Epithelial cell of proximal tubule (primary cell): ENCODE measurements around the gene ANKRD44. TPM values are rescaled to one million over a fixed set of nuclear protein-coding genes. Genes with fewer than 3 reads are reported as not detected.

Source experiments
- DNase-seq: peaks from one replicate; pipeline ENCODE4 v3.0.0-alpha.2; 2011; ENCODE audit warnings: low read depth
- H3K4me3 ChIP-seq: 2 replicates; pipeline ENCODE4 v1.5.1; 2011; ENCODE audit warnings: low read depth, mild to moderate bottlenecking, low read length
- CTCF ChIP-seq: conservative IDR thresholded peaks from 2 replicates; pipeline ENCODE4 v1.5.1; 2012; ENCODE audit warnings: low read depth, mild to moderate bottlenecking, low read length
- total RNA-seq: library from RNA; depleted of rRNA; stranded (reverse); fragments of >200 nt; gene quantifications from 2 replicates; pipeline ENCODE4 v1.2.3, GENCODE V29; 2015

ANKRD44 gene
- total RNA-seq, 1 donor from 2014 or later, result 1.7 TPM

GRCh38 chr2:197131558-197131855, 179.1 kb downstream of the ANKRD44 start:
- no peak for TF ChIP-seq CTCF
- no peak overlapping the region for H3K4me3 ChIP-seq
- DNase-seq, result no peak

GRCh38 chr2:197130318-197130717, 180.3 kb downstream of the ANKRD44 start:
- DNase-seq, result no peak
- TF ChIP-seq CTCF, result no peak
- H3K4me3 ChIP-seq, result no peak overlapping the region

- no peak overlapping the region for H3K4me3 ChIP-seq
- no peak for DNase-seq
- no peak for TF ChIP-seq CTCF
These were observed 181.7 kb downstream of the ANKRD44 start for GRCh38 chr2:197128897-197129296.

- no peak for TF ChIP-seq CTCF
- no peak for DNase-seq
- no peak overlapping the region for H3K4me3 ChIP-seq
These were observed 182.5 kb downstream of the ANKRD44 start for GRCh38 chr2:197128126-197128525.

GRCh38 chr2:197126630-197127352, 183.8 kb downstream of the ANKRD44 start:
- TF ChIP-seq CTCF, result no peak
- no peak overlapping the region for H3K4me3 ChIP-seq
- DNase-seq, result no peak

GRCh38 chr2:197124639-197125390, 185.8 kb downstream of the ANKRD44 start:
- H3K4me3 ChIP-seq, result no peak overlapping the region
- no peak for TF ChIP-seq CTCF
- no peak for DNase-seq

GRCh38 chr2:197122821-197123220, 187.8 kb downstream of the ANKRD44 start:
- no peak for DNase-seq
- no peak for TF ChIP-seq CTCF
- H3K4me3 ChIP-seq, result no peak overlapping the region
